GM18907 (cell line): ENCODE results near the gene CEP68.
"Not testable (repeated sequence)": the region's sequence is repeated elsewhere in the genome, so short reads cannot be mapped to it uniquely, and the experiment has no call there.

Source experiments
- ATAC-seq: cut with Tn5 transposase; IDR thresholded peaks from one replicate; pipeline ENCODE4 v1.9.1; 2021; ENCODE audit warnings: mild to moderate bottlenecking, moderate library complexity; ENCODE audit not compliant: unreplicated experiment

CEP68 gene

GRCh38 chr2:65031341-65032018 lies 24.7 kb upstream of the CEP68 start:
- ATAC-seq: peak; percentile 45

- ATAC-seq: no peak
Observed at GRCh38 chr2:65032019-65032975, 23.9 kb upstream of the CEP68 start.

- ATAC-seq: no peak
Observed at GRCh38 chr2:65033178-65033577, 23.0 kb upstream of the CEP68 start.

GRCh38 chr2:65033667-65034066 lies 22.5 kb upstream of the CEP68 start:
- not testable (repeated sequence) for ATAC-seq

- no peak for ATAC-seq
Observed at GRCh38 chr2:65035351-65035943, 20.8 kb upstream of the CEP68 start.

GRCh38 chr2:65037178-65037577 lies 19.0 kb upstream of the CEP68 start:
- no peak for ATAC-seq

GRCh38 chr2:65039640-65040039 lies 16.6 kb upstream of the CEP68 start:
- ATAC-seq: no peak

GRCh38 chr2:65040400-65041261 lies 15.6 kb upstream of the CEP68 start:
- peak; percentile 88 for ATAC-seq

- ATAC-seq: no peak
Observed at GRCh38 chr2:65043001-65043400, 13.2 kb upstream of the CEP68 start.

GRCh38 chr2:65044097-65044735 lies 12.0 kb upstream of the CEP68 start:
- no peak for ATAC-seq

GRCh38 chr2:65045651-65046050 lies 10.6 kb upstream of the CEP68 start:
- ATAC-seq: no peak

- no peak for ATAC-seq
Observed at GRCh38 chr2:65046633-65047407, 9.4 kb upstream of the CEP68 start.

GRCh38 chr2:65049010-65049639 lies 7.1 kb upstream of the CEP68 start:
- no peak for ATAC-seq

- ATAC-seq: no peak
Observed at GRCh38 chr2:65050931-65051330, 5.3 kb upstream of the CEP68 start.

- peak; percentile 62 for ATAC-seq
Observed at GRCh38 chr2:65053199-65053598, 3.0 kb upstream of the CEP68 start.

GRCh38 chr2:65054749-65055421 lies 1.3 kb upstream of the CEP68 start:
- ATAC-seq: no peak

- ATAC-seq: peak; percentile 36
Observed at GRCh38 chr2:65055422-65056214, 598 bp upstream of the CEP68 start.

- no peak for ATAC-seq
Observed at GRCh38 chr2:65057054-65057375, 799 bp downstream of the CEP68 start.
